Globus pallidus (tissue), 1 donor: Measurements from ENCODE around the gene AMIGO1.
A peak's percentile ranks its signal among the peaks of the same experiment; 100 is the strongest.
"Not testable (repeated sequence)": the region's sequence is repeated elsewhere in the genome, so short reads cannot be mapped to it uniquely, and the experiment has no call there.

Experiments used
- DNase-seq: peaks from one replicate; pipeline ENCODE4 v3.0.0-alpha.2; 2015; ENCODE audit warnings: low spot score

Gene AMIGO1

DNA sequence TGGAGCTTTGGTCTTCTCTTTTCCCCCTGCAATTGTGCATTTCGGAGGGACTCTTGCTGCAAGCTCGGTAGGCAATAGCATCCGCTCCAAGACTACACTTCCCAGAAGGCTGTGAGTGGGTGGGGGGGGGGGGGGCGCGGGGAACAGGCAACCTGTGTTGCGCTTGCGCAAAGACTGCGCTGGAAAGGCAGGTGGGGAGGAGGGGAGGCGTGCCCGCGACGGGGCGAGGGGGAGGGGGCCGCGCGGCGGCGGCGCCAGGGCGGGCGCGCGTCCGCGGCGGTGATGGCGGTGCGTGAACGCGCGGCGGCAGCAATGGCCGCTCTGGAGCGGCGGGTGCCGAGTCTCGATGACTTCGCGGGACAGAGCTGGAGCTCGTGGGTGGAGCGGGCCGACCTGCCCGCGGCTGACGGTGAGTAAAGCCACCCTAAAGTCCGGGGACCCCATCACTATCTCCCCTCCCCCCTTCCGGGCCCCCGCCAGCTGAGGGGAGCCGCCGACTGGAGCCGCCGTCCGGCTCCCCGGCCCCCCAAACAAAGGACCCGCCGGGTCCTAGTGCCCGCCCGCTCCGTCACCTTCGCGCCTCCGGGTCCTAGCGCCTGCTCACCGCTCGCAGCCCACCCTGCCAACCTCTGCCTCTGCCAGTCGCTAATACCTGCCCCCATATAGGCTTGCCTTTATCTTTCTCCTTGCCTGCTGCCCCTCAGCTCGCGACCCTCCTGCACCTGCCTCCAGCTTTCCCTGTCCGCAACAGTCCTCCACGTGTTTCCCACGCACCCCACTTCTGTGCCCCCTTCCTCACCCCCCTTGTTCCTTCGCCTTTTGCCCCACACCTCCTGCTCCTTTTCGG, 25.6 kb downstream of the AMIGO1 start, which contains the start of gene ATXN7L2:
Gene ATXN7L2, plus strand, starts transcription at position 234 of the 847 bp plus-strand sequence. Its CDS starts 49 bp downstream, at position 283.
- peak; percentile 93 for DNase-seq

GRCh38 chr1:109482791-109483671, 26.5 kb downstream of the AMIGO1 start:
- no peak for DNase-seq

GRCh38 chr1:109482242-109482641, 27.3 kb downstream of the AMIGO1 start:
- DNase-seq: no peak

GRCh38 chr1:109481646-109482045, 27.9 kb downstream of the AMIGO1 start:
- no peak for DNase-seq

DNA sequence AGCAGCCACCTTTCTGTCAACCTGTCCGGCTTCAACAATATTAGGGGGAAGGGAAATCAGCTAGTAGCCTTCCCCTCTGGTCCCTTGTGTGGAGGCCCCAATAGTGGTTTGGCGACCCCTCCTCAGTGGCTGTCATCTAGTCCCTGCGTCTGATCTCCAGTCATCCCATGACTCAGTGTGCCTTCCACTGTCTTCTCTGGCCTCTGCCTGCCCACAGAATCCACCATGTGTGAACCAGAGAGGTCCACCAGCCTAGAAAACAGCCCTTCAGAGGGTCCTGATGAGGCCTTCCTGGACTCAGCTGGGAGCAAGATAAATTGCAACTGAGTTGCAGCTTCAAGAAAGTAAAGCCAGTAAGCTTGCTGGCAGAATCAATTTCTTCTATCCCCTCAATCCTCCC, 29.6 kb downstream of the AMIGO1 start:
- no peak for DNase-seq

GRCh38 chr1:109479311-109479710, 30.2 kb downstream of the AMIGO1 start:
- no peak for DNase-seq

- no peak for DNase-seq
Measured at GRCh38 chr1:109478806-109479205, 30.7 kb downstream of the AMIGO1 start.

- no peak for DNase-seq
Measured at GRCh38 chr1:109477821-109478220, 31.7 kb downstream of the AMIGO1 start.

DNA sequence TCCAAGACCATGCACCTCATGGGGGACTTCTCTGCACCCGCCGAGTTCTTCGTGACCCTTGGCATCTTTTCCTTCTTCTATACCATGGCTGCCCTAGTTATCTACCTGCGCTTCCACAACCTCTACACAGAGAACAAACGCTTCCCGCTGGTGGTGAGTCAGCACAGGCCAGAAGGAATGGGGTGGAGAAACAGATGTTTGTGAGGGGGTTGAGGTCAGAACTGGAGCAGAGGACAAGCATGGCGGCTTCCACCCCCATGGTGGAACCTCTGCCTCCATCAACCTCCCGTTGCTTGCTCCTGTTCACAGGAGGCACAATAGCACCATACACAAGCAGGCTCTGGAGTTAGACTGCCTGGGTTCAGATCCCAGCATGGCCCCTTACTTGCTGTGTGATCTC, 32.7 kb downstream of the AMIGO1 start:
- DNase-seq: no peak

GRCh38 chr1:109475261-109475660, 34.3 kb downstream of the AMIGO1 start:
- DNase-seq: no peak

- no peak for DNase-seq
Measured at GRCh38 chr1:109474697-109475096, 34.8 kb downstream of the AMIGO1 start.

GRCh38 chr1:109473284-109474057, 36.1 kb downstream of the AMIGO1 start:
- DNase-seq: not testable (repeated sequence)

- no peak for DNase-seq
Measured at GRCh38 chr1:109472779-109473178, 36.7 kb downstream of the AMIGO1 start.

DNA sequence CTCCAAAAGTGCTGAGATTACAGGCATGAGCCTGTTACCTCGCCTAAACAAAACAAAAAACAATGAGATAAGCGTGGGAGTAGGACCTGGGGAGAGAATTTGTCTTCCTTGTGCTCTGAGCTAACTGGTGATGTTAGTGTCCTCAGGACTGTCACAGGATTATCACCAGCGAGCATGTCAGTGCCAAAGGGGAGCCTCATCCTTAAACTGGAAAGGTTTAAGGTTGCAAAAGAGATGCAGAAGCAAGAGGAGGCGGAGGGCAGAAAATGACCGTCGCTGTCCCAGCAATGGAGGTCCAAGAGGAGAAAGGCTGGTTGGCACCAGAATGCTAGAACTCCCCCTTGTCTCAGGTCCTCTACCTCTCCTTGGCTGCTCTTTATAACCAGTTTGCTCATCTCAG, 39.3 kb downstream of the AMIGO1 start:
- DNase-seq: no peak

- DNase-seq: no peak
Measured at GRCh38 chr1:109468903-109469302, 40.6 kb downstream of the AMIGO1 start.

DNA sequence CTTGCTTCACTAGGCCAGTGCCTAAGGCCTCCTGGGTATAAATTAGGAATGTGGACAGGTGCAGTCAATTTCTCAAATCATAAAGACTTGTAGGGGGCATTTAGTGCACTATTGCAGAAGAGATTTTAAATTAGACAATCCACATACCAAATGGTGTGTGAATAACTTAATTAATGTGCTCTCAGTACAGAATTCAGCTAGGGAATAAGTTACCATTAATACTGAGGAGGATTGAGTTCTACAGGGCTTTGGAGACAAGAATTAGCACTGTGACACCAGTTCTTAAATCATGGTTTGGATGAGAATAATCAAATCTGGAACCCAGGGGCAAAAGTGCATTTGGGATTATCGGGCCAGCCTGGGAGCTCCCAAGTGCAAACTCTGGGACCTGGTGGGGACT, 41.5 kb downstream of the AMIGO1 start:
- no peak for DNase-seq

DNA sequence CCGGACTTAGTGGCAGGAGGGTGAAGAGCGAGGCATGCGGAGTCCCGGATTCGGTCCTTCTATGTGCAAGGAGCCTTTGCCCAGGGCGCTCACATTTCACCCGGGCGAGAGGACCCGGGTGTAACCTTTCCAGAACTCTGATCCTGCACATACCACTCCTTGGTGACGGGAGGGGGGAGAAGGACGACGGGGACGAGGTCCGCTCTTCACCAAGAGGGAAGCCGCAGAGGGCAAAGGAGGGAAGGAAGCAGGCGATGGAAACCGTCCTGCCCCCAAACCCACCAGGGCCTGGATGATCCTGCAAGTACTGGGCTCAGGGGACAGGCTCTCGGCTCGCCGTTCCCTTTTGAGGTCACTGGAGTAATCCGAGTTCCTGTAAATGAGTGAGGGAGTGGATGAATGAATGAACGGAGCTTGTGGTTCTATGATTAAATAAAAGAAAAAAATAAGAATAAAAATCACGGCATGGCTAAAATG, 42.2 kb downstream of the AMIGO1 start:
- no peak for DNase-seq

DNA sequence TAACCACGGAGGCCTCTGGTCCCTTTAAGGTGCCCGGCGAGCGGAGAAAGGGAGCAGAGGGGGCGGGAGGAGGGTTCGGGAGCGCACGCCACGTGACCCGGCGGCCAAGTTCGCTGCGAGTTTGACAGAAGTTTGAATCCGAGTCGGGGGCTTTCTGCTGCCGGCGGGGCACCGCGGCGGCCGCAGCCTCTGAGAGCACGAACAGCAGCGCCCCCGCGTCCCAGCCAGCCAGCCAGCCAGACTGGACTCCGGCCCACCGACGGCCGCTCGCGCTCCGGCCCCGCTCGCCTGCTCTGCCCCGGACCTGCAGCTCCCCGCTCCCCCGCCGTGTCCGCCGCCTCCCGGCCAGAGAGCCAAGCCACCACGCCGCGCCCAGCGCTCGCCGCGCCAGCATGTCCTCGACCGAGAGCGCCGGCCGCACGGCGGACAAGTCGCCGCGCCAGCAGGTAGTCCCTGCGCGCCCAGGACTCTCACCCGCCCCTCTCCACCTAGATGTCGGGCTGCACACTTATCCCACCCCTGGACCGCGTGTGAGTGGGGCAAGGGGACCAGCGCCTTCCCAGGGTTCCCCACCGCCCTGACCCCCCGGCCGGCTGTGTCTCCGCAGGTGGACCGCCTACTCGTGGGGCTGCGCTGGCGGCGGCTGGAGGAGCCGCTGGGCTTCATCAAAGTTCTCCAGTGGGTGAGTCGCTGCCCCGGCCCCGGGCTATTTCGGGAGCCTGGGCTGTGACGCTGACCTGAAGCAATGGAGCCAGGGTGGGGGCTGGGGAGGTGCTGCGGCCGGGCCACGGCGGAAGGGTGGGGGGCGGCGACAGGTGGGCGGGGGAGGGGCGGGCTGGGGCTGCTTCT, 42.9 kb downstream of the AMIGO1 start, which contains the start of gene SYPL2:
Gene SYPL2, plus strand, starts transcription at position 95 of the 849 bp plus-strand sequence. Its CDS starts 298 bp downstream, at position 393.
- DNase-seq: no peak

- DNase-seq: no peak
Measured at GRCh38 chr1:109466125-109466451, 43.4 kb downstream of the AMIGO1 start.

DNA sequence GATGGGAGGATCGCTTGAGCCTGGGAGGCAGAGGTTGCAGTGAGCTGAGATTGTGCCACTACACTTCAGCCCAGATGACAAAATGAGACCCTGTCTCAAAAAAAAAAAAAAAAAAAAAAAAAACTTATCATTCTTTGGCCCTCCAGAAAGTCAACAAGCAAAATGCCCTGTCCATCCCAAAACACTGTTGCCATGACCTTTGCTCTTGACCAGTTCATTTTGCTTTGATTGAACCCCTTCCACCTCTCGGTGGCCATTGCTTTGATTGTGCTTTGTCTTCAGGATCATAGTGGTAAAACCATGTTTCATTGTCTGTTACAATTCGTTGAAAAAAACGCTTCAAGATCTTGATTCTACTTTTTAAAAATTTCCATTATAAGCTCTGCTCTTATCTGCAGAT, 51.7 kb downstream of the AMIGO1 start:
- no peak for DNase-seq
